OCI-LY3 (cell line): ENCODE measurements around the gene LRRC55.

Experiments used
- H2AFZ ChIP-seq: fragments of 200-600, 300-600 bp; shearing (Covaris generic); 2 replicates; pipeline ENCODE4 v1.6.0; 2014; ENCODE audit warnings: antibody characterized with exemption, low read depth, low read length
- H3K27ac ChIP-seq: fragments of 200-600, 300-600 bp; sonication (generic); 2 replicates; pipeline ENCODE4 v1.5.1; 2014; ENCODE audit warnings: mild to moderate bottlenecking, low read length, moderate library complexity, mixed read lengths
- H3K27me3 ChIP-seq: fragments of 200-600, 300-600 bp; sonication (generic); 2 replicates; pipeline ENCODE4 v1.6.1; 2014; ENCODE audit warnings: low read depth, low read length, mixed read lengths
- H3K36me3 ChIP-seq: fragments of 200-600, 300-600 bp; sonication (generic); replicated peaks from 2 replicates; pipeline ENCODE3; 2014; ENCODE audit warnings: low read depth, low read length, mixed read lengths
- H3K4me1 ChIP-seq: fragments of 300-600, 200-600 bp; sonication (generic); 2 replicates; pipeline ENCODE4 v1.6.1; 2014; ENCODE audit warnings: low read length, mixed read lengths
- H3K4me2 ChIP-seq: fragments of 200-600, 300-600 bp; sonication (generic); 2 replicates; pipeline ENCODE4 v1.6.1; 2014; ENCODE audit warnings: low read length, mixed read lengths
- H3K4me3 ChIP-seq: fragments of 300-600, 200-600 bp; sonication (generic); 2 replicates; pipeline ENCODE4 v1.5.1; 2014; ENCODE audit warnings: antibody characterized with exemption, mild to moderate bottlenecking, low read length, moderate library complexity
- H3K79me2 ChIP-seq: fragments of 300-600, 200-600 bp; shearing (Covaris generic); 2 replicates; pipeline ENCODE4 v1.6.1; 2014; ENCODE audit warnings: mild to moderate bottlenecking, low read length, mixed read lengths
- H3K9ac ChIP-seq: fragments of 300-600, 200-600 bp; shearing (Covaris generic); 2 replicates; pipeline ENCODE4 v1.6.0; 2014; ENCODE audit warnings: mild to moderate bottlenecking, low read length, moderate library complexity
- H3K9me3 ChIP-seq: fragments of 200-600, 300-600 bp; shearing (Covaris generic); 2 replicates; pipeline ENCODE4 v1.6.1; 2014; ENCODE audit warnings: low read length, mixed read lengths; ENCODE audit not compliant: insufficient read depth
- H4K20me1 ChIP-seq: fragments of 200-600, 300-600 bp; sonication (generic); 2 replicates; pipeline ENCODE4 v1.6.1; 2016; ENCODE audit warnings: low read length, mixed read lengths; ENCODE audit not compliant: insufficient read depth
- EZH2phosphoT487 ChIP-seq: fragments of 200-600 bp; shearing (Covaris generic); IDR thresholded peaks from 2 replicates; pipeline ENCODE4 v1.6.1; 2018; ENCODE audit warnings: antibody characterized with exemption, mixed run types, low read depth
- TF ChIP-seq, protein P1 (sequence below): fragments of 200-600, 300-600 bp; sonication (generic); IDR thresholded peaks from 2 replicates; pipeline ENCODE4 v1.5.1; 2014; ENCODE audit warnings: antibody characterized with exemption, low read length, low read depth

Gene LRRC55

GRCh38 chr11:57213342-57214097, 31.8 kb downstream of the LRRC55 start:
- Histone ChIP-seq H3K9me3 (no peaks in the 10 kb centered on the region), H3K27ac (no peak overlapping the region), H3K36me3 (no peaks in the 10 kb centered on the region), H3K4me2 (peak overlapping the region; percentile 28; the same call in 1 of the 2 replicates), H3K79me2 (no peaks in the 10 kb centered on the region), H2AFZ (0 out of 2 replicates have a peak overlapping the region, but pooled peaks have one; percentile 39), H4K20me1 (no peaks in the 10 kb centered on the region), H3K4me1 (peaks cover 6% of the 10 kb centered on the region), H3K9ac (no peak overlapping the region), H3K27me3 (peaks cover 15% of the 10 kb centered on the region; the same call in 1 of the 2 replicates), H3K4me3 (no peak overlapping the region)
- TF ChIP-seq, protein P1, sequence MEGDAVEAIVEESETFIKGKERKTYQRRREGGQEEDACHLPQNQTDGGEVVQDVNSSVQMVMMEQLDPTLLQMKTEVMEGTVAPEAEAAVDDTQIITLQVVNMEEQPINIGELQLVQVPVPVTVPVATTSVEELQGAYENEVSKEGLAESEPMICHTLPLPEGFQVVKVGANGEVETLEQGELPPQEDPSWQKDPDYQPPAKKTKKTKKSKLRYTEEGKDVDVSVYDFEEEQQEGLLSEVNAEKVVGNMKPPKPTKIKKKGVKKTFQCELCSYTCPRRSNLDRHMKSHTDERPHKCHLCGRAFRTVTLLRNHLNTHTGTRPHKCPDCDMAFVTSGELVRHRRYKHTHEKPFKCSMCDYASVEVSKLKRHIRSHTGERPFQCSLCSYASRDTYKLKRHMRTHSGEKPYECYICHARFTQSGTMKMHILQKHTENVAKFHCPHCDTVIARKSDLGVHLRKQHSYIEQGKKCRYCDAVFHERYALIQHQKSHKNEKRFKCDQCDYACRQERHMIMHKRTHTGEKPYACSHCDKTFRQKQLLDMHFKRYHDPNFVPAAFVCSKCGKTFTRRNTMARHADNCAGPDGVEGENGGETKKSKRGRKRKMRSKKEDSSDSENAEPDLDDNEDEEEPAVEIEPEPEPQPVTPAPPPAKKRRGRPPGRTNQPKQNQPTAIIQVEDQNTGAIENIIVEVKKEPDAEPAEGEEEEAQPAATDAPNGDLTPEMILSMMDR, result no peak

- H2AFZ ChIP-seq, result no peak overlapping the region
- H3K4me2 ChIP-seq, result 0 out of 2 replicates have a peak overlapping the region, but pooled peaks have one; percentile 28
- H4K20me1 ChIP-seq, result no peaks in the 10 kb centered on the region
- H3K27me3 ChIP-seq, result peaks cover 19% of the 10 kb centered on the region; the same call in 1 of the 2 replicates
- H3K79me2 ChIP-seq, result no peaks in the 10 kb centered on the region
- no peak overlapping the region for H3K9ac ChIP-seq
- no peaks in the 10 kb centered on the region for H3K9me3 ChIP-seq
- H3K36me3 ChIP-seq, result no peaks in the 10 kb centered on the region
- TF ChIP-seq, protein P1, result no peak
- TF ChIP-seq EZH2phosphoT487, result no peak
- H3K4me3 ChIP-seq, result no peak overlapping the region
- no peak overlapping the region for H3K27ac ChIP-seq
- peaks cover 6% of the 10 kb centered on the region for H3K4me1 ChIP-seq
Observed at GRCh38 chr11:57214098-57214417, 32.3 kb downstream of the LRRC55 start.

DNA sequence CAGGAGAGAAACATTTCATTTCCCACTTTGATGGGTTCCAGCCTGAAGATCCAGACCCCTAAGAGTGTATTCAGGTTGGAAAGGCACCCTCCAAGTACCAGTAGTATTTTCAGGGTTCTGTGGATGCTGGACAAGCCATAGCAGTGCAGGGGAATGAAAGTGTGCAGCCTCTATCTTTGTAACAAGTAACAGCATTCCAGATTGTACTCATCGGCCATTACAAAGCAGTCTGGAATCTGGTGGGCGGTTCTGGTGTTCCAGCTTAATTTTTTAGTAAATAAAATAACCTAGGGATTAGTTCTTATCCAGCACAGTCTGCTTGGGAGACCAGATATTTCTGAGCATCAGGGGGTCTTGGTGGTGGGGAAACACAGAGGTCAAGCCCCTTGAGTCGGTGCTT, 32.7 kb downstream of the LRRC55 start:
- H3K9ac ChIP-seq, result no peak overlapping the region
- peaks cover 23% of the 10 kb centered on the region; the same call in 1 of the 2 replicates for H3K27me3 ChIP-seq
- H3K27ac ChIP-seq, result no peak overlapping the region
- H3K79me2 ChIP-seq, result no peaks in the 10 kb centered on the region
- H3K36me3 ChIP-seq, result no peaks in the 10 kb centered on the region
- H2AFZ ChIP-seq, result no peak overlapping the region
- no peaks in the 10 kb centered on the region for H3K9me3 ChIP-seq
- H3K4me3 ChIP-seq, result no peak overlapping the region
- peaks cover 6% of the 10 kb centered on the region for H3K4me1 ChIP-seq
- no peak for TF ChIP-seq EZH2phosphoT487
- TF ChIP-seq, protein P1, result no peak
- no peaks in the 10 kb centered on the region for H4K20me1 ChIP-seq
- H3K4me2 ChIP-seq, result no peak overlapping the region

GRCh38 chr11:57216463-57216862, 34.7 kb downstream of the LRRC55 start:
- no peak overlapping the region for H3K4me3 ChIP-seq
- no peak overlapping the region for H3K4me2 ChIP-seq
- H3K9me3 ChIP-seq, result no peaks in the 10 kb centered on the region
- no peak overlapping the region for H2AFZ ChIP-seq
- no peaks in the 10 kb centered on the region for H3K79me2 ChIP-seq
- peaks cover 39% of the 10 kb centered on the region for H3K27me3 ChIP-seq
- peaks cover 6% of the 10 kb centered on the region for H3K4me1 ChIP-seq
- no peak for TF ChIP-seq EZH2phosphoT487
- TF ChIP-seq, protein P1, result no peak
- H3K36me3 ChIP-seq, result no peaks in the 10 kb centered on the region
- H3K9ac ChIP-seq, result no peak overlapping the region
- H4K20me1 ChIP-seq, result no peaks in the 10 kb centered on the region
- no peak overlapping the region for H3K27ac ChIP-seq
